Ishikawa (cell line): ENCODE data around the gene WDR5B.

Experiments used
- CREB1 ChIP-seq: IDR thresholded peaks from 2 replicates; pipeline ENCODE4 v1.6.1; 2012; ENCODE audit warnings: low read depth
- EGR1 ChIP-seq: IDR thresholded peaks from 2 replicates; pipeline ENCODE4 v1.6.1; 2012
- EP300 ChIP-seq: IDR thresholded peaks from 2 replicates; pipeline ENCODE4 v1.6.1; 2012; ENCODE audit warnings: borderline replicate concordance
- FOXM1 ChIP-seq: IDR thresholded peaks from 2 replicates; pipeline ENCODE4 v1.6.1; 2012; ENCODE audit warnings: low read depth, borderline replicate concordance
- MAX ChIP-seq: IDR thresholded peaks from 2 replicates; pipeline ENCODE4 v1.6.1; 2012
- NFIC ChIP-seq: IDR thresholded peaks from 2 replicates; pipeline ENCODE4 v1.6.1; 2012
- RAD21 ChIP-seq: IDR thresholded peaks from 2 replicates; pipeline ENCODE4 v1.6.1; 2012; ENCODE audit warnings: low read depth
- REST ChIP-seq: IDR thresholded peaks from 2 replicates; pipeline ENCODE4 v1.6.1; 2012; ENCODE audit warnings: low read depth, mild to moderate bottlenecking
- TAF1 ChIP-seq: IDR thresholded peaks from 2 replicates; pipeline ENCODE4 v1.6.1; 2012; ENCODE audit warnings: low read depth, mild to moderate bottlenecking
- TCF12 ChIP-seq: IDR thresholded peaks from 2 replicates; pipeline ENCODE4 v1.6.1; 2012; ENCODE audit warnings: low read depth
- TEAD4 ChIP-seq: IDR thresholded peaks from 2 replicates; pipeline ENCODE4 v1.6.1; 2012
- USF1 ChIP-seq: IDR thresholded peaks from 2 replicates; pipeline ENCODE4 v1.6.1; 2012
- YY1 ChIP-seq: IDR thresholded peaks from 2 replicates; pipeline ENCODE4 v1.6.1; 2012; ENCODE audit warnings: low read depth
- ZBTB7A ChIP-seq: IDR thresholded peaks from 2 replicates; pipeline ENCODE4 v1.6.1; 2012; ENCODE audit warnings: low read depth

The WDR5B gene

DNA sequence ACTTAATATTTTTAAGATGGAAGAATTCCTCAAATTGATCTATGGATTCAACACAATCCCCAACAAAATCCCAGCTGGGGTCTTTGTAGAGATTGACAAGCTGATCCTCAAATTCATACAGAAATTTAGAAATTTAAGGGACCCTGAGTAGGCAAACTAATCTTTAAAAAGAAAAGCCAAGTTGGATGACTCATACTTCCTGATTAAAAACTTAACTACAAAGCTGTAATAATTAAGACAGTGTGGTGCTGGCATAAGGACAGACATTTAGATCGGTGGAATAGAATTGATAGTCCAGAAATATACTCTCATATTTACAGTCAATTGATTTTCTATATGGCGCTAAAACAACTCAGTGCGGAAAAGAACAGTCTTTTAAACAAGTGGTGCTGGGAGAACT is 20.3 kb downstream of the WDR5B start:
- TF ChIP-seq NFIC, result no peak
- no peak for TF ChIP-seq FOXM1
- TF ChIP-seq ZBTB7A, result no peak
- no peak for TF ChIP-seq RAD21
- no peak for TF ChIP-seq TCF12
- no peak for TF ChIP-seq EGR1
- no peak for TF ChIP-seq MAX
- no peak for TF ChIP-seq CREB1
- TF ChIP-seq EP300, result no peak

GRCh38 chr3:122394173-122394572 is 21.7 kb downstream of the WDR5B start:
- TF ChIP-seq FOXM1 (no peak), TAF1 (no peak), YY1 (no peak), TCF12 (no peak)

GRCh38 chr3:122392868-122393844 is 22.7 kb downstream of the WDR5B start:
- TF ChIP-seq USF1, result no peak
- TF ChIP-seq TCF12, result no peak
- TF ChIP-seq RAD21, result peak; percentile 66
- no peak for TF ChIP-seq EGR1
- TF ChIP-seq MAX, result no peak
- TF ChIP-seq CREB1, result no peak
- no peak for TF ChIP-seq REST
- TF ChIP-seq NFIC, result no peak

GRCh38 chr3:122391681-122392446 is 24.0 kb downstream of the WDR5B start:
- TF ChIP-seq NFIC, result no peak
- no peak for TF ChIP-seq ZBTB7A
- TF ChIP-seq EGR1, result no peak
- TF ChIP-seq YY1, result no peak
- TF ChIP-seq TEAD4, result no peak
- no peak for TF ChIP-seq CREB1
- TF ChIP-seq REST, result no peak

GRCh38 chr3:122390665-122391064 is 25.2 kb downstream of the WDR5B start:
- TF ChIP-seq ZBTB7A (no peak), FOXM1 (no peak), TAF1 (no peak), YY1 (no peak), MAX (no peak), USF1 (no peak), EP300 (no peak)

DNA sequence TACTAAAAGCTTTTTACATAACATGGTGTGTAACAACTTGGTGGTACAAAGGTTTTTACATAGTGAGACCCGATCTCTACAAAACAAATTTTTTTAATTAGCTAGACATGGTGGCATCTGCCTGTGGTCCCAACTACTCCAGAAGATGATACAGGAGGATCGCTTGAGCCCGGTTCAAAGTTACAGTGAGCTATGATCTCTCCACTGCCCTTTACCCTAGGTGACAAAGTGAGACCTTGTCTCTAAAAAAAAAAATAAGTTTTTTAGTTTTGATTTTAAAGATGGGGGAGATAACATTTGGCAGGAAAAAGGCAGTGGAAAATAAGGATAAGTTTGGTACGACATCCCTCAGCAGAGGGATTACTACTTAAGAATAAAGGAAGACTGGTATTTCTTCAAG is 26.0 kb downstream of the WDR5B start:
- TF ChIP-seq FOXM1, result no peak
- TF ChIP-seq EP300, result no peak
- no peak for TF ChIP-seq TEAD4
